Measurements from ENCODE around the gene TIMP2. TPM values are rescaled to one million over a fixed set of nuclear protein-coding genes. Genes with fewer than 3 reads are reported as not detected.
A peak's percentile ranks its signal among the peaks of the same experiment; 100 is the strongest.

The TIMP2 gene
- total RNA-seq, 2 experiments from 2014 or later, result 6.2 to 7.0 TPM

DNA sequence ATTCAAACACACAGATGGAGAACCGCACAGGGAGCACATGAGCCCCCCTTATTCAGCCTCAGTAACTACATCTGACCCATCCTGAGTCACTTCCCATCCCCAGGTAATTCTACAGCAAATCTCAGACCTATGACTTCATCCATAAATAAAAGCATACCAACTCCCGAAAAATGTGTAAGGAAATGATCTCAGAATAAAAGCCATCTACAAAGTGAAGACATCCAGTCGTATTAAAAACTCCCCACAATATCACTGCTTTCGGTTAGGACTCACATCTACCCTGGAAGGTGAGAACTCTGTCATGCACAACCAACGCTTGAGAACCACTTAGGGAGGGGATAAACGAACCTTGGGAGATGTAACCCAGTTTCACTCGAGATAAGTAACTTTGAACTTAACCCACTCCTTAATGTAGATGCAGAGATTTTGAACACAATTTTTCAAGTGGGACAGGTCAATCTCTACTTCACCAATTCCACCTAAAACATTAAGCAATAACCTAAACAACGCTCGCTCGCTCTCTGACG, 85.9 kb downstream of the TIMP2 start:
- H3K27me3 Mint-ChIP-seq, result no peaks in the 10 kb centered on the region
- peaks cover 60% of the 10 kb centered on the region for H3K4me1 Mint-ChIP-seq (ENCODE audit: low read depth)
- Histone ChIP-seq H3K4me3 (ENCODE audit: low read length) (peak overlapping the region; percentile 75), H3K9me3 (ENCODE audit: control insufficient read depth in 1 of 2, insufficient read depth in 1 of 2, low read length in 2 of 2) (no peaks in the 10 kb centered on the region), H3K4me1 (ENCODE audit: insufficient read depth, low read length) (peaks cover 50% of the 10 kb centered on the region), H3K27ac (ENCODE audit: low read depth in 1 of 2, low read length in 2 of 2) (peak overlapping the region; percentile 64 to 96), H3K36me3 (ENCODE audit: insufficient read depth, low read length) (peaks cover 41% of the 10 kb centered on the region), H3K27me3 (ENCODE audit: control insufficient read depth in 1 of 2, insufficient read depth in 2 of 2, low read length in 2 of 2) (no peaks in the 10 kb centered on the region)
- ChIA-PET CTCF (no interaction called here), POLR2A (interaction anchor here (1.2 to 1.8 kb wide), 2 partner anchors 16 to 20 kb away, joined by 3 to 10 read pairs; no protein-coding TSS in a partner anchor)
- DNase-seq, result peak in 3 of 14 experiments; percentile 62 to 72 (median 64)
- peak overlapping the region; percentile 98 for H3K4me3 Mint-ChIP-seq
- peak overlapping the region; percentile 93 for H3K27ac Mint-ChIP-seq
- no peak for ATAC-seq (ENCODE audit: poor library complexity)
- H3K36me3 Mint-ChIP-seq (ENCODE audit: low read depth), result peaks cover 60% of the 10 kb centered on the region
- TF ChIP-seq, protein P1, sequence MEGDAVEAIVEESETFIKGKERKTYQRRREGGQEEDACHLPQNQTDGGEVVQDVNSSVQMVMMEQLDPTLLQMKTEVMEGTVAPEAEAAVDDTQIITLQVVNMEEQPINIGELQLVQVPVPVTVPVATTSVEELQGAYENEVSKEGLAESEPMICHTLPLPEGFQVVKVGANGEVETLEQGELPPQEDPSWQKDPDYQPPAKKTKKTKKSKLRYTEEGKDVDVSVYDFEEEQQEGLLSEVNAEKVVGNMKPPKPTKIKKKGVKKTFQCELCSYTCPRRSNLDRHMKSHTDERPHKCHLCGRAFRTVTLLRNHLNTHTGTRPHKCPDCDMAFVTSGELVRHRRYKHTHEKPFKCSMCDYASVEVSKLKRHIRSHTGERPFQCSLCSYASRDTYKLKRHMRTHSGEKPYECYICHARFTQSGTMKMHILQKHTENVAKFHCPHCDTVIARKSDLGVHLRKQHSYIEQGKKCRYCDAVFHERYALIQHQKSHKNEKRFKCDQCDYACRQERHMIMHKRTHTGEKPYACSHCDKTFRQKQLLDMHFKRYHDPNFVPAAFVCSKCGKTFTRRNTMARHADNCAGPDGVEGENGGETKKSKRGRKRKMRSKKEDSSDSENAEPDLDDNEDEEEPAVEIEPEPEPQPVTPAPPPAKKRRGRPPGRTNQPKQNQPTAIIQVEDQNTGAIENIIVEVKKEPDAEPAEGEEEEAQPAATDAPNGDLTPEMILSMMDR (IDR thresholded peaks at IDR 0.05), result no peak
- no peaks in the 10 kb centered on the region for H3K9me3 Mint-ChIP-seq
- intact Hi-C loops (cut with DNase I, micrococcal nuclease), result loop anchor here (1.0 to 2.0 kb wide), 2 partner anchors 18 to 91 kb away; no protein-coding TSS in a partner anchor

- ChIA-PET CTCF (no interaction called here), POLR2A (interaction anchor here (1.2 to 1.8 kb wide), 2 partner anchors 16 to 20 kb away, joined by 3 to 10 read pairs; no protein-coding TSS in a partner anchor)
- H3K4me3 ChIP-seq (ENCODE audit: low read length), result peak overlapping the region; percentile 75
- no peaks in the 10 kb centered on the region for H3K9me3 ChIP-seq (ENCODE audit: control insufficient read depth in 1 of 2, insufficient read depth in 1 of 2, low read length in 2 of 2)
- Mint-ChIP-seq H3K4me3 (peak overlapping the region; percentile 98), H3K27me3 (no peaks in the 10 kb centered on the region), H3K27ac (peak overlapping the region; percentile 93), H3K36me3 (ENCODE audit: low read depth) (peaks cover 67% of the 10 kb centered on the region), H3K4me1 (ENCODE audit: low read depth) (peaks cover 61% of the 10 kb centered on the region), H3K9me3 (no peaks in the 10 kb centered on the region)
- TF ChIP-seq, protein P1 (IDR thresholded peaks at IDR 0.05), result no peak
- DNase-seq (no peak), ATAC-seq (ENCODE audit: poor library complexity) (no peak)
- intact Hi-C loops (cut with DNase I, micrococcal nuclease), result loop anchor here (1.0 to 2.0 kb wide), 2 partner anchors 18 to 90 kb away; no protein-coding TSS in a partner anchor
- no peak overlapping the region for H3K27ac ChIP-seq (ENCODE audit: low read depth in 1 of 2, low read length in 2 of 2)
- no peaks in the 10 kb centered on the region for H3K27me3 ChIP-seq (ENCODE audit: control insufficient read depth in 1 of 2, insufficient read depth in 2 of 2, low read length in 2 of 2)
- peaks cover 47% of the 10 kb centered on the region for H3K4me1 ChIP-seq (ENCODE audit: insufficient read depth, low read length)
- peaks cover 48% of the 10 kb centered on the region for H3K36me3 ChIP-seq (ENCODE audit: insufficient read depth, low read length)
These were observed 86.6 kb downstream of the TIMP2 start for GRCh38 chr17:78838574-78839005.

- DNase-seq (no peak), ATAC-seq (ENCODE audit: poor library complexity) (no peak)
- no peak overlapping the region for H3K27ac Mint-ChIP-seq
- H3K27me3 ChIP-seq (ENCODE audit: control insufficient read depth in 1 of 2, insufficient read depth in 2 of 2, low read length in 2 of 2), result no peaks in the 10 kb centered on the region
- intact Hi-C loops (cut with DNase I, micrococcal nuclease), result no loop called here
- no peaks in the 10 kb centered on the region for H3K9me3 Mint-ChIP-seq
- peaks cover 66% of the 10 kb centered on the region for H3K36me3 ChIP-seq (ENCODE audit: insufficient read depth, low read length)
- ChIA-PET CTCF (no interaction called here), POLR2A (interaction anchor here (1.2 to 1.4 kb wide), 2 partner anchors 17 to 18 kb away, joined by 3 to 5 read pairs; no protein-coding TSS in a partner anchor)
- no peaks in the 10 kb centered on the region for H3K27me3 Mint-ChIP-seq
- peak overlapping the region; percentile 11 for H3K4me3 Mint-ChIP-seq
- H3K9me3 ChIP-seq (ENCODE audit: control insufficient read depth in 1 of 2, insufficient read depth in 1 of 2, low read length in 2 of 2), result no peaks in the 10 kb centered on the region
- TF ChIP-seq, protein P1 (IDR thresholded peaks at IDR 0.05), result no peak
- peaks cover 87% of the 10 kb centered on the region for H3K36me3 Mint-ChIP-seq (ENCODE audit: low read depth)
- peaks cover 63% of the 10 kb centered on the region for H3K4me1 Mint-ChIP-seq (ENCODE audit: low read depth)
- no peak overlapping the region for H3K27ac ChIP-seq (ENCODE audit: low read depth in 1 of 2, low read length in 2 of 2)
- H3K4me3 ChIP-seq (ENCODE audit: low read length), result no peak overlapping the region
- peaks cover 35% of the 10 kb centered on the region for H3K4me1 ChIP-seq (ENCODE audit: insufficient read depth, low read length)
These were observed 88.7 kb downstream of the TIMP2 start for GRCh38 chr17:78836420-78837021.
